ENCODE data around the gene ADGRG3.

ADGRG3 gene

GRCh38 chr16:57646388-57647039 lies 21.6 kb upstream of the ADGRG3 start:
- no peak for DNase-seq

DNA sequence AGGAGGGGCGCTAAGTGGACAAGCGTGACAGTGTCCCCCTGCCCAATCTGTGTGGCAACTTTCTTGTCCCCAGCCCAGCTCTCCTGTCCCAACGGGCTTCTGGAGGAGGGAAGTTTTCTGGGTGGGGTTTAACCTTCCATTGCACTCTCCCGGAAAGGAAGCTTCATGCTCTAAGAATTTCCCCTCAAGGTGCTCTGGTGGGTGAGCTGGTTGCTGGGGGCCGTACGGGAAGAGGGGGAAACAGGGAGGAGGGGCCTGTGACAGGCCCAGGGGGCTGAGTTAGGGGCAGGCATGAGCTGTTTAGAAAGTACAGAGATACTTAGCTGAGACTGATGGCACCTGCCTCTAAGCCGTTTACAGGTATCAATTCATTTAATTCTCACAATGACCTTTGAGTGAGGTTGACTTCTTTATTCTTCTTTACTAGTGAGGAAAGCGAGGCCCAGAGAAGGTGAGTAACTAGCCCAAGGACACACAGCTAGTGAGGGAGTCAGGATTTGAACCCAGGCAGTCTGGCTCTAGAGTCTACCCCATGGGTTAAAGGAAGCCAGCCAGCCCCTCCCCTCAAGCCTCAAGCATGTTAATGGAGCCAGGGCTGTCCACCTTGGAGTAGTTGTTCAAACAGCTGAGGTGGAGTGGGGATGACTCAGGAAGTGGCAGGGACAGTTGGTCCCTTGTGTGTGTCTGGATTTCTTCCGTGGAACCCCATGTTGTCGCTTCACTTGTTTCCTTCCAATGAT lies 20.8 kb upstream of the ADGRG3 start:
- no peak for DNase-seq

DNA sequence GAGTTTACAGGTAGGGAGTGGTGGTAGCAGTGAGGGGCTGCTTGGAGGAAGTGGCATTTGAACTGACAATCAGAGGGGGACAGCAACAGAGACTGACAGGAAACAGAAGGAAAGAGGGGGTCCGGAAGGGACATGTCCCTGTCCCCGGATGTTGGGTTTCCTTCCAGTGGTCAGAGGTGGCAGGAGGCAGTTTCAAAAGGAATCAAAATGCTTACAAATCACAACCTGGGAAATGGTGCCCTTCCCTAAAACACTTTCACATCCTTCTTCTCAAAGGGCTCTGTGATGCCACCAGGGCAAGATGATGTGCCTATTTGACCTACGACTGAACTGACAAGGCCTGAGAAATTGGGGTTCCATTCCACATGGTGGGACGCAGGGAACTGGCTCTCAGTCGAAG lies 20.0 kb upstream of the ADGRG3 start:
- DNase-seq: no peak

- DNase-seq: peak; percentile 72
Measured at GRCh38 chr16:57648581-57649442, 19.3 kb upstream of the ADGRG3 start.

DNA sequence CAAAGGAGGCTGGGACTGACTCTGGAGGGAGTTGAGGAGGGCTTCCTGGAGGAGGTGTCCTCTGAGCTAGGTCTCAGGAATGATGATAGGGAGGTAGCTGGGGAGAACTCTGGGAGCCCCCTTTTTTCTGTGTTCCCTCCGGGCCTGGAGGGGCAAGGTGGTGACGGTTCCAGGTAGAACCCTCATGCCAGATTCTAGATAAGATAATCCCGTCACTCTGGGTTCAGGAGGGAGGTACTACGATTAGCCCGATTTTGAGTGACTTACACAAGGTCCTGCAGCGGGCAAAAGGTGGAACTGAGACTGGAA lies 18.7 kb upstream of the ADGRG3 start:
- no peak for DNase-seq

- no peak for DNase-seq
Measured at GRCh38 chr16:57649846-57650245, 18.3 kb upstream of the ADGRG3 start.

GRCh38 chr16:57651344-57652333 lies 16.5 kb upstream of the ADGRG3 start:
- no peak for DNase-seq

DNA sequence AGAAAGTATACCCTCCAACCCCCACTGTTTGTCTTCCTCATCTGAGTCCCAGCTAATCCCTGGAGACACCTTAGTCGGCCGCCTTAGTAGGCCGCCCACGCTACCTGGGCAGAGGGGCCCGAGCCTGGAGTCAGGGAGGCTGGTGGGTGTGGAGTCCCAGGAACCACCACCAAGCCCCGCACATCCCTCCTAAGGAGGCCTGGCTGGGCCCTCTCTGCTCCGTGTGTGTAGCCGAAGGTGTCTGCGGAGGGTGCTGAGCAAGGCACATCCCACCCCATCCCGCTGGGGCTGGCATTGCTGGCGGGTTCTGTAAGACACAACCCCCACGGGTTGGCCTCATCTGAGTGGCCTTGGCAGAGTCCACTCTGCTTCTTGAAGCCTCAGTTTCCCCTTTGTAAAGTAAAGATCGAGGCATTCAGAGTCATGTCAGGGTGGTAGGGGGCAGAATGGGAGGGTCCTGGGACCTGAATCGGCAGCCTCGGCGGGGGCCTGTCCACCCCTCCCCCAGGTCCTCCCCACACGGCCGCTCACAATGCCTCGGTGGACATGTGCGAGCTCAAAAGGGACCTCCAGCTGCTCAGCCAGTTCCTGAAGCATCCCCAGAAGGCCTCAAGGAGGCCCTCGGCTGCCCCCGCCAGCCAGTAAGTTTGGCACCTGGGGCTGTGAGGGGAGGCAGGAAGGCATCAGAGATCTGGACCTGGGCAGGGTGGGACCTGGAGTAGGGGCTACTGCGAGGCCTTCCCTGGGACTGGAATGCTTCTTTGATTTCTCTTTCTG lies 15.2 kb upstream of the ADGRG3 start:
- DNase-seq: no peak

- no peak for DNase-seq
Measured at GRCh38 chr16:57653936-57654335, 14.2 kb upstream of the ADGRG3 start.

GRCh38 chr16:57656342-57656955 lies 11.7 kb upstream of the ADGRG3 start:
- DNase-seq: no peak

GRCh38 chr16:57657228-57657627 lies 10.9 kb upstream of the ADGRG3 start:
- DNase-seq: no peak

GRCh38 chr16:57658130-57658877 lies 9.8 kb upstream of the ADGRG3 start:
- no peak for DNase-seq

GRCh38 chr16:57658878-57659674 lies 9.0 kb upstream of the ADGRG3 start:
- no peak for DNase-seq

- DNase-seq: no peak
Measured at GRCh38 chr16:57660715-57661463, 7.2 kb upstream of the ADGRG3 start.

DNA sequence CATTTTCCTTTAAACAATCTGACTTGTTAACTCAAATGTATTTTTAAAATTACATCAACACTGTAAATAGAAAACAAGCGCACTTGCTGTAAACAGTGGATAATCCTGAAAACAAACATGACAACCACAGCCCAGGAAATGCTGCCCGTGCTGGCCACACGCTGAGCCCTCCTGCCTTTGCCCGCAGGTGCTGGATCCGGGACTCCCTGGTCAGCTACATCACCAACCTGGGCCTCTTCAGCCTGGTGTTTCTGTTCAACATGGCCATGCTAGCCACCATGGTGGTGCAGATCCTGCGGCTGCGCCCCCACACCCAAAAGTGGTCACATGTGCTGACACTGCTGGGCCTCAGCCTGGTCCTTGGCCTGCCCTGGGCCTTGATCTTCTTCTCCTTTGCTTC lies 6.6 kb upstream of the ADGRG3 start:
- DNase-seq: no peak

- DNase-seq: no peak
Measured at GRCh38 chr16:57661936-57662906, 5.9 kb upstream of the ADGRG3 start.

DNA sequence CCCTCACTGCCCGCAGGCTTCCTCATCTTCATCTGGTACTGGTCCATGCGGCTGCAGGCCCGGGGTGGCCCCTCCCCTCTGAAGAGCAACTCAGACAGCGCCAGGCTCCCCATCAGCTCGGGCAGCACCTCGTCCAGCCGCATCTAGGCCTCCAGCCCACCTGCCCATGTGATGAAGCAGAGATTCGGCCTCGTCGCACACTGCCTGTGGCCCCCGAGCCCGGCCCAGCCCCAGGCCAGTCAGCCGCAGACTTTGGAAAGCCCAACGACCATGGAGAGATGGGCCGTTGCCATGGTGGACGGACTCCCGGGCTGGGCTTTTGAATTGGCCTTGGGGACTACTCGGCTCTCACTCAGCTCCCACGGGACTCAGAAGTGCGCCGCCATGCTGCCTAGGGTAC lies 4.7 kb upstream of the ADGRG3 start:
- DNase-seq: no peak

Data from right kidney (tissue), 1 donor.